Uterus (tissue), 4 donors: ENCODE results near the gene OR52N5. TPM values are rescaled to one million over a fixed set of nuclear protein-coding genes. Genes with fewer than 3 reads are reported as not detected.

ENCODE experiments used
- DNase-seq, 2 donors: peaks; one replicate each; pipeline ENCODE4 v3.0.0-alpha.2; 2019 to 2020
- H3K27ac ChIP-seq, 2 donors: fragments of 200-600 bp; sonication (generic); 1 replicate in 1 of 2; 2 replicates in 1 of 2; pipeline ENCODE4 v1.5.1; 2016 to 2018
- H3K27me3 ChIP-seq, 2 donors: fragments of 200-600 bp; sonication (generic); one replicate each; pipeline ENCODE4 v1.5.1; 2018 to 2019; ENCODE audit warnings: control low read depth in 1 of 2
- H3K36me3 ChIP-seq, 2 donors: fragments of 200-600 bp; sonication (generic); one replicate each; pipeline ENCODE4 v1.5.1; 2019; ENCODE audit warnings: control low read depth in 1 of 2
- H3K4me1 ChIP-seq, 2 donors: fragments of 200-600 bp; sonication (generic); one replicate each; pipeline ENCODE4 v1.5.1; 2018 to 2019; ENCODE audit warnings: control low read depth in 1 of 2
- H3K4me3 ChIP-seq, 2 donors: fragments of 200-600 bp; sonication (generic); 1 replicate in 1 of 2; 2 replicates in 1 of 2; pipeline ENCODE4 v1.5.1; 2018 to 2019; ENCODE audit warnings: mild to moderate bottlenecking in 1 of 2
- H3K9me3 ChIP-seq, 2 donors: fragments of 200-600 bp; sonication (generic); one replicate each; pipeline ENCODE4 v1.5.1; 2019; ENCODE audit warnings: control low read depth in 1 of 2
- POLR2A ChIP-seq, 2 donors: fragments of 450-650 bp; IDR thresholded peaks; one replicate each; pipeline ENCODE4 v1.6.1; 2016; ENCODE audit warnings: antibody characterized with exemption in 2 of 2, mild to moderate bottlenecking in 1 of 2, moderate library complexity in 1 of 2
- intact Hi-C: fragments of 100-400 bp; cut with DNase I; formaldehyde crosslinking; loops from one replicate; pipeline ENCODE4 v1.15.1; 2023; ENCODE audit warnings: low total_unique reads
- total RNA-seq, 4 donors: library from RNA; depleted of rRNA in 3 of 4; stranded (reverse); fragments of >200 nt in 3 of 4; gene quantifications; one replicate each; pipeline versions ENCODE4 v1.1.0 to v1.2.4, GENCODE V29; 2014 to 2023
- TF ChIP-seq, protein P1 (sequence below), 4 experiments: fragments of 200-600 bp in 2 of 4; fragments of 450-650 bp in 2 of 4; sonication (generic) in 2 of 4; IDR thresholded peaks; one replicate each; pipeline ENCODE4 v1.5.1; 2016 to 2019; ENCODE audit warnings: antibody characterized with exemption in 4 of 4, mild to moderate bottlenecking in 2 of 4, moderate library complexity in 1 of 4
- donor health status: DM: yes; HTN: yes; CAD: no.

The OR52N5 gene
- total RNA-seq, 4 donors from 2014 or later, result 0.14 TPM; not detected in 3

DNA sequence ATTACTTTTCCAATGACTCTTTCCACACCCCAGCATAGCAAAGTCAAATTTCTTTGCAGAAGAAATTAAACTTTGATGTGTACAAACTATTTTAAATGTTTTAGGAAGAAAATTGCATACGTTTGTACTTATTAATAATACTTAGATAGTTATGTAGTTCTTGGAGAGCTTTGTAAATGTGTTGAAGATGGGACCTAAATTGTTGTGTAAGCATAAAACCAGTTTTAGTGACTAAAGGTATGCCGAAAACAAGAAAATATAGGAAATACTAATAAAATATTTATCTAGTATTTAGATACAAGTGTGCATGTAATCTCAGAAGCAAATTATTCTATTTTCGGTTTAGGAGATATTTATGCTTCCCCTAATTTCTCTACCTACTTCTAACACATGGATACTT, 33.3 kb downstream of the OR52N5 start:
- Histone ChIP-seq H3K4me1 (no peaks in the 10 kb centered on the region), H3K27me3 (no peaks in the 10 kb centered on the region), H3K9me3 (no peaks in the 10 kb centered on the region), H3K36me3 (no peaks in the 10 kb centered on the region), H3K4me3 (no peak overlapping the region), H3K27ac (no peak overlapping the region)
- TF ChIP-seq, protein P1, sequence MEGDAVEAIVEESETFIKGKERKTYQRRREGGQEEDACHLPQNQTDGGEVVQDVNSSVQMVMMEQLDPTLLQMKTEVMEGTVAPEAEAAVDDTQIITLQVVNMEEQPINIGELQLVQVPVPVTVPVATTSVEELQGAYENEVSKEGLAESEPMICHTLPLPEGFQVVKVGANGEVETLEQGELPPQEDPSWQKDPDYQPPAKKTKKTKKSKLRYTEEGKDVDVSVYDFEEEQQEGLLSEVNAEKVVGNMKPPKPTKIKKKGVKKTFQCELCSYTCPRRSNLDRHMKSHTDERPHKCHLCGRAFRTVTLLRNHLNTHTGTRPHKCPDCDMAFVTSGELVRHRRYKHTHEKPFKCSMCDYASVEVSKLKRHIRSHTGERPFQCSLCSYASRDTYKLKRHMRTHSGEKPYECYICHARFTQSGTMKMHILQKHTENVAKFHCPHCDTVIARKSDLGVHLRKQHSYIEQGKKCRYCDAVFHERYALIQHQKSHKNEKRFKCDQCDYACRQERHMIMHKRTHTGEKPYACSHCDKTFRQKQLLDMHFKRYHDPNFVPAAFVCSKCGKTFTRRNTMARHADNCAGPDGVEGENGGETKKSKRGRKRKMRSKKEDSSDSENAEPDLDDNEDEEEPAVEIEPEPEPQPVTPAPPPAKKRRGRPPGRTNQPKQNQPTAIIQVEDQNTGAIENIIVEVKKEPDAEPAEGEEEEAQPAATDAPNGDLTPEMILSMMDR (IDR thresholded peaks at IDR 0.05), result no peak
- TF ChIP-seq POLR2A (IDR thresholded peaks at IDR 0.05), result no peak
- no peak for DNase-seq
- intact Hi-C loops, result no loop called here

DNA sequence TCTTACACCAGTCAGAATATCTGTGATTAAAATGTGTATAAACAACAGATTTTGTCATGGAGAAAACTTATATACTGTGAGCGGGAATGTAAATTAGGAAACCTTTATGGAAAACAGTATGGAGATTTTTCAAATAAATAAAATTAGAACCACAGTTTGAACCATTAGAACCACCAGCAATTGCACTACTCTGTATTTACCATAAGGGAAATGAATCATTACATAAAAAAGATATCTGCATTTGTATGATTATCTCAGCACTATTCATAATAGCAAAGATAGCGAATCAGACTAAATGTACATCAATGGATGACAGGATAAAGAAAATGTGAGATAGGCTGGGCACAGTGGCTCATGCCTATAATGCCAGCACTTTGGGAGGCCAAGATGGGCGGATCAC, 36.5 kb downstream of the OR52N5 start:
- TF ChIP-seq POLR2A (IDR thresholded peaks at IDR 0.05), result no peak
- TF ChIP-seq, protein P1 (IDR thresholded peaks at IDR 0.05), result no peak
- no peak for DNase-seq
- intact Hi-C loops, result no loop called here
- no peaks in the 10 kb centered on the region for H3K36me3 ChIP-seq
- no peaks in the 10 kb centered on the region for H3K27me3 ChIP-seq
- no peak overlapping the region for H3K4me3 ChIP-seq
- no peaks in the 10 kb centered on the region for H3K4me1 ChIP-seq
- no peak overlapping the region for H3K27ac ChIP-seq
- peaks cover 0 to 2% of the 10 kb centered on the region in 2 donors for H3K9me3 ChIP-seq

DNA sequence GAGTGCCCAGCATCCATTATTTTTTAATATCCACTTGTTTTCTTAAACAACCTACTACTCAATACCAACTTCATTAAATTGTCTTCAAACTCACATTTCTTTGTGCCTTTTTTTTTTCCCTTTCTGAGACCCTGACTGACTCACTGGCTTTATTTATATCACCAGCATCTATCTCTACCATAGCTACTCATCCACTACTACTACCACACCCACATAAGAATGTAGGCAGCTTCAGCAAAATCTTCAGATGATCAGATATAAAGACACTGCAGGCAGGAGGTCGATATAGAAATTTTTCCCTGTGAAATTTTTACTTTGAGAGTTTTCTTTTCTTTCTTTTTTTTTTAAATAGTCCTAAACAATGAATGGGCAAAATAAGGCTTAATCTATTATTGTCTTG, 44.7 kb downstream of the OR52N5 start:
- Histone ChIP-seq H3K4me1 (no peaks in the 10 kb centered on the region), H3K27me3 (no peaks in the 10 kb centered on the region), H3K4me3 (no peak overlapping the region), H3K36me3 (no peaks in the 10 kb centered on the region), H3K27ac (no peak overlapping the region), H3K9me3 (peaks cover 0 to 5% of the 10 kb centered on the region in 2 donors)
- TF ChIP-seq, protein P1 (IDR thresholded peaks at IDR 0.05), result no peak
- TF ChIP-seq POLR2A (IDR thresholded peaks at IDR 0.05), result no peak
- intact Hi-C loops, result no loop called here
- DNase-seq, result no peak

DNA sequence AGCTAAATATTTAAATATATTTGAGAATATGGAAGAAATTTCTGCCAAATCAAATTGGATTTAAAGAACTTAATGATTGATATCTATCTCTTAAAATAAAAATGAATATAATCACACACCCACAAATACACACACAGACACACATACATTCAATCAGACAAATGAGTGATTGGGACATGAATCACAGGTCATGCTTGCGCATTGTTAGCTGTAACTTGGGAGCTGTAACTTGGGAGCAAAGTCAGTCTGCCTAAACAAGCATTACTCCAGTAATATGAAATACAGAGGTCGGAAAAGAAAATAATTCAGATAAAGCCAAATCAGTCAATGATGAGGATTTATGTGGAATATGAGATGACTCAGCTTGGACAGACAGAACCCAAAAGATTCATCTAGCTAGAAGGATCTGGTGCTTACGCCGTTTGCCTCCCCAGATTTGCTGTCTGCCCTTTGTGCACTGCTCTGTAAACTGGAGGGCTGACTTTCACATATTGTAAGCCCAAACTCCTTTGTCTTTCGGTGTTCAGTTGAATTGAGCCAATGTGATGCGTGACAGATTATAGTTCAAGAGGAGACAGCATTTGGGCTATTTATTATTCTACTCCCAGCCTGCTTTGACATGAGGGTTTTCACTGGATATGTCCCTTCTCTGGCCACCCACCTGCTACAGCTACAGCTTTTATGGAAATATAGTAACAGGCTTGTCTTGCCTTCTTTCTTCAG, 45.3 kb downstream of the OR52N5 start:
- Histone ChIP-seq H3K4me1 (no peaks in the 10 kb centered on the region), H3K9me3 (peaks cover 0 to 5% of the 10 kb centered on the region in 2 donors), H3K27ac (no peak overlapping the region), H3K27me3 (no peaks in the 10 kb centered on the region), H3K4me3 (no peak overlapping the region), H3K36me3 (no peaks in the 10 kb centered on the region)
- DNase-seq, result no peak
- intact Hi-C loops, result no loop called here
- TF ChIP-seq, protein P1 (IDR thresholded peaks at IDR 0.05), result no peak
- TF ChIP-seq POLR2A (IDR thresholded peaks at IDR 0.05), result no peak

DNA sequence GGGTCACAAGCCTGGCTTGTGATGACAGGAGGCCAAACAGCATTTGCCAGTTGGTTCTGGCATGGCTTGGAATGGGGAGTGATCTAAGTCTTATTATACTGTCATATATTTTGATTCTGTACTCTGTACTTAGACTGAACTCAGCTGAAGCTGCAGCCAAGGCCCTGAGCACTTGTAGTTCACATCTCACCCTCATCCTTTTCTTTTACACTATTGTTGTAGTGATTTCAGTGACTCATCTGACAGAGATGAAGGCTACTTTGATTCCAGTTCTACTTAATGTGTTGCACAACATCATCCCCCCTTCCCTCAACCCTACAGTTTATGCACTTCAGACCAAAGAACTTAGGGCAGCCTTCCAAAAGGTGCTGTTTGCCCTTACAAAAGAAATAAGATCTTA, 46.1 kb downstream of the OR52N5 start:
- no peak for DNase-seq
- no peak for TF ChIP-seq POLR2A (IDR thresholded peaks at IDR 0.05)
- TF ChIP-seq, protein P1 (IDR thresholded peaks at IDR 0.05), result no peak
- Histone ChIP-seq H3K27me3 (no peaks in the 10 kb centered on the region), H3K27ac (no peak overlapping the region), H3K4me1 (no peaks in the 10 kb centered on the region), H3K36me3 (no peaks in the 10 kb centered on the region), H3K4me3 (no peak overlapping the region), H3K9me3 (peaks cover 0 to 5% of the 10 kb centered on the region in 2 donors)
- intact Hi-C loops, result no loop called here
